Erythroblast (primary cell): ENCODE results near the gene BICC1.

Experiments used
- DNase-seq, 2 experiments: peaks; one replicate each; lab custom pipeline; 2025; lab: John Stamatoyannopoulos, UW
- GATA1 ChIP-seq: IDR thresholded peaks from 2 replicates; pipeline ENCODE4 v1.6.1; 2011; ENCODE audit warnings: low read depth, mild to moderate bottlenecking, control low read depth, low read length, moderate library complexity
- POLR2A ChIP-seq: IDR thresholded peaks from 2 replicates; pipeline ENCODE4 v1.6.1; 2011; ENCODE audit warnings: mild to moderate bottlenecking, low read length

Gene BICC1

DNA sequence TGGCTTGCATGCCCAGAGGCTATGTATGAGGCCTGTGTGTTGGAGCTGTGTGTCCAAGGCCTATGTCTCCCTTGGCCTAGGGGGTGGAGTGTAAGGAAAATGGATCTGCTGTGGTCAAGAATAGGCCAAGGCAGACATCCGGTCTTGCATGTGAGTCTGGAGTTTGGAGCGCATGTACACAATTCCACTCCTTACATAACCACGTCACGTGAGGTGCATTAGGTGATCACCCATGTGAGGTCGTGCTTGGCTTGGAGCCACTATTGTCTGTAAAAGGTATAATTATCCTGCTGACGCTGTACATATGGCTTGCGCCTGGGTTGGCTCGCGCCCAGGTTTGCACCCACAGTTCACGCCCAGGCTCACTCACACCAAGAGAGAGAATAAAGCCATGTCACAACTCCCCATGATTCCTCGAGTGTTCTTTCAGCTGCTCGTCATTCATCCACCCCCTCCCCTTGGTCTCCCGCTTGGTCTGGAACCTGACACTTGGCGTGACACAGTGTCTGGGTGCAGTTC, 105.5 kb downstream of the BICC1 start:
- no peak for TF ChIP-seq GATA1
- no peak for TF ChIP-seq POLR2A
- no peak for DNase-seq

DNA sequence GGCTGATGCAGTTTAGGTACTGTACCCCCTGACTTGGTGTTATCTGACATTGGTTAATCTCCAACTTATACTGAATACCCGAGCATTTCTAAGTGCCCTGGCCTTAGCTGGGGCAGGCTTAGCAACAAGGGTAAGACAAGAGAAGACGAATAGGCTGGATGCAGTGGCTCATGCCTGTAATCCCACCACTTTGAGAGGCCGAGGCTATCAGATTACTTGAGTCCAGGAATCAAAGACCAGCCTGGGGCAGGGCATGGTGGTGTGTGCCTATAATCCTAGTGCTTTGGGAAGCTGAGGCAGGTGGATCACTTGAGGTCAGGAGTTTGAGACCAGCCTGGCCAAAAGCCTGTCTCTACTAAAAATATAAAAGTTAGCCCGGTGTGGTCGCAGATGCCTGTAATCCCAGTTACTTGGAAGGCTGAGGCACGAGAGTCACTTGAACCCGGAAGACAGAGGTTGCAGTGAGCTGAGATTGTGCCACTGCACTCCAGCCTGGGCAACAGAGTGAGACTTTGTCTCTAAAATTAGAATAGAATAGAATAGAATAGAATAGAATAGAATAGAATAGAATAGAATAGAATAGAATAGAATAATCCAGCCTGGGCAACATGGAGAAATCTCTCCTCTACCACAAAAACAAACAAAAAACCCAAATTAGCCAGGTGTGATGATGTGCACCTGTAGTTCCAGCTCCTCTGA, 108.9 kb downstream of the BICC1 start:
- TF ChIP-seq GATA1 (no peak), POLR2A (no peak)
- DNase-seq: no peak

DNA sequence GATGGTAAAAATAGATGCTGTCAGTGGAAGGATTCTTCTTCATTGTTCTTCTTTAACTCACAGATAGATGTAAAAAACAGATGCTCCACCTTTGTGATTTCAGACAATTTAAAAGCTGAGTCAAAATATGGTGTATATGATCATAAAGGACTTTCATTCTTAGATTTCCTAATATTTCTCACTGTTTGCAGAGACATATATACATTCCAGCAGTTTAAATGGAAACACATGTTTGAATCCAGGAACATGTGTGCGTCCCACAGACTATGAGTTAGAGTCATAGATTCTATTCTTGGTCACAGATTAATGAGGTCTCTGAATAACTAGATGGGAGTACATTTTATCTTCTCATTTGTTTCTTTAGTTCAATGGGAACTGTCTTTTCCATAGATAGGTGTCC, 109.6 kb downstream of the BICC1 start:
- no peak for DNase-seq
- TF ChIP-seq POLR2A (no peak), GATA1 (no peak)

DNA sequence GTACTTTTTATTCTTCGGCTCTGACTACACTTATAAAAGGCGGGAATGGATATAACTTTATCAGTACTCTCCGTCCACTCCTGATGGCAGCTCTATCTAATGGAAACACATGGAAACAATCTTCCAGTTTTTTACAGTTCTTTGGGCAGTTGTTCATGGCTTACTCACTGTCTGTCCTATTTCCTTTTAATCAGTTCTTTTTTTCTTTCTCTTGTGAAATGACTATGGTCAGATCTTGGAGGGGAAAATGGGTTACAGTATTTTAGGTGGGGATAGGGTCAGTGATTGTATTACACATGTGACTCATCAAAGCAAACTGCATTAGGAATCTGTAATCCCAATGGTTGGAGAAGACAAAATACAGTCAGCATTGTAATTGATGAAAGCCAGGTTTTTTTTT, 112.4 kb downstream of the BICC1 start:
- DNase-seq: no peak
- TF ChIP-seq GATA1 (no peak), POLR2A (no peak)

DNA sequence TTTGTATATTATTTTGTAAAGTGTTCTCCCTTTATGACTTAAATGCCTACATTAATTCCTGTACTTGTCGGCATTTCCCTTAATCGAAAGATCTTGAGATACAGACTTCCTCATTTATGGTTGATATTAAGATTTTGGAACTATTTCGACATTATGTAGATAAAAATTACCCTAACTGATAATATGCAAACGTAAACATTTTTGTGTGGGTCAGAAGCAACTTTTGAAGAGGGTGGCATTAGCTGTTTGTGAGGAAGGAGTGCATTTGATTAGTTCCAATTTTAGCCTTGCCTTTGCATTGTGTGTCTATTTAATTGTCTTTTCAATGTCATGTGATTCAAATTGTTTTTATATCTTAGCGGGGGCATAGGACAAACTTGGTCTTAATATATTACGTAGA, 114.7 kb downstream of the BICC1 start:
- no peak for TF ChIP-seq GATA1
- TF ChIP-seq POLR2A: no peak

DNA sequence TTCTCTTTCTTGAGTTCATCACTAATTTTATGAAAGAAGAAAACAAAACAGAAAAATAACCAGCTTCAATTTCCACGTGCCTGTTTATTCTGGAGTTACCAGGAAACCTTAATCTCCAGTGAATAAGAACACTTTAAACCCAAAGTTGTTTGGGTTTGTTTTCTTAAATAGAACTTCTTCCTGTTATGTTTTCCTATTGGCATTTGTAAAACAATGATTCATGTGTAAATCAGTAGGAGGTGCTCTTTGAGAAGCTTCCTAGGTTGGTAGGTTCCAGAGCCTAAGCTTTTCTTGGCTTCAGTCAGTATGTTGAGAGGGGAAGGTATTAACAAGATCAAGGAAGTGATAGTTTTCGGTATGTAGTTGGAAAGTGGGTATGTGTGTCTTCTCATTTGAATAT, 119.0 kb downstream of the BICC1 start:
- TF ChIP-seq GATA1 (no peak), POLR2A (no peak)
- no peak for DNase-seq

More for the DNA sequence above, 114.7 kb downstream of the BICC1 start:
- no peak for DNase-seq

DNA sequence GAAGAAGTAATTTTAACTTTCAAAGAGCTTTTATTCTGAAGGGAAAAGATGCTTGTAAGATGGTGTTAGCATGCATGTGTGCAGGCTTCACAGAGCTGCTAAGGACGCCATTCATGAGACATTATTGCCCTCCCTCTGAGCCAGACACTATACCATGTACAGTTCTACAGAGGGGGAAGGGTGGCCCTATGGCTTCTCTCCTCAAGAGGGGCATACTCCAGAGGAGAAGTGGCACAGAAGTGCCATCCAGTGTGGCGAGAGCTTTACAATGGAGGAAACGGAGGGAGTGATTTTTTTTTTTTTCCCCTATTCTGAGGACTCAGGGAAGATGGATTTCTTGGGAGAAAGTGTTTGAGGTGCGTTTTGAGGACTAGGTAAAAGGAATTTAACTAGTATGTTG, 119.5 kb downstream of the BICC1 start:
- no peak for DNase-seq
- no peak for TF ChIP-seq GATA1
- TF ChIP-seq POLR2A: no peak

DNA sequence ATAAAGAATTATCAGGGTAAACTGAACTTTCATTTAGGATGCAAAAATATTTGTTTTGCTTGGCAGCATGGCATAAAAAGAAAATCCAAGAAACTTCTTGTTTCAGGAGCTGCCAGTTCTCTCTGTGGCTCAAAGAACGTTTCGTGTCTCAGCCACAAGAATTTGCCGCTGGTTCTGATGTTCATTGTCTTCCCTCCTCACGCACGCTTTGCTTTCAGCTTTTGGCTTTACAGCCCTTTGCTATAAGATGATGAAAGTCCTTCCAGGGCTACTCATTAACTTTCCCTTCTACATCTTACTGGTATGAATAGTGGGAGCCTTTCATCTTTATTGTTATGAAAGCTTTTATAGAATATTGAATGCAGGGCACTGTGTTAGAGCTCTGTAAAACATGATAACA, 124.7 kb downstream of the BICC1 start:
- TF ChIP-seq POLR2A (no peak), GATA1 (no peak)
- DNase-seq: no peak

DNA sequence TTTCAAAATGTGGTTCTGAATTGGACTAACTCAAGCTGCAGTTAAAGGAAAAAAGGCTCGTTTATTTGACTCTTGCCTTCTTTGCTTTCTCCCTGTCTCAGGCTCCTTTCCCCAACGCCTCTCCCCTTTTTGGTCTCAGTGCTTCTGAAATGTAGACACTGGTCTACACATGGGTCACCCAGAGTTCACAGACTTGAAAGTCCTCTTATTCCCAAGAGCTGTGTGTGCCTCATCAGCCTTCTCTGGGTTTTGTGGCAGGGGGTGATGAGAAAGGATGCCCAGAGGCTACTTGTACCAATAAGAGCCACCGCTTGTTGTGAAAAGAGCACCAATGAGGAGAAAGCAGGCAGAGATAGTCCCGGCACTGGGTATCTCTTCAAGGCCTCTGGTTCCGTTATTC, 125.7 kb downstream of the BICC1 start:
- TF ChIP-seq GATA1 (no peak), POLR2A (no peak)

DNA sequence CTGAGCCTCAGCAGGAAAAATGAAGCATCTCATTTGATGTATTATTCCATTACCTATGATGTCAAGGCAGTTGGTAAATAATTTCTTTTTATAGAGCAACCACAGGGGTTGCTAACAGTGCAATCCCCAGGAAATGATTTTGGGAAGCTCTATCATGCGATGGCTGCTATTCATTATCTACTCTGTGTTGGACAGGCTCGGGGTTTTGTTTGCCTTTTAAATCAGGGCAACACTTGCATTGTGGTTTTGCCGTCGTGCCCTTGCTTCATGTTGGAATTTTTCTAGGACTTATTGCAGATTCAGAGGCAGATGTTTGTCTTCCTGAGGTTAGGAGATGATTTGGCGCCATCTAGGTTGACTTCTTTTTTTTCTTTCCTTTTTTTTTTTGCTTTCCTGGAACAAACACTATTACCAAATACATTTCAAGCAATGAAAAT, 128.4 kb downstream of the BICC1 start:
- no peak for DNase-seq
- TF ChIP-seq GATA1 (no peak), POLR2A (no peak)

More for the DNA sequence above, 125.7 kb downstream of the BICC1 start:
- DNase-seq: no peak

DNA sequence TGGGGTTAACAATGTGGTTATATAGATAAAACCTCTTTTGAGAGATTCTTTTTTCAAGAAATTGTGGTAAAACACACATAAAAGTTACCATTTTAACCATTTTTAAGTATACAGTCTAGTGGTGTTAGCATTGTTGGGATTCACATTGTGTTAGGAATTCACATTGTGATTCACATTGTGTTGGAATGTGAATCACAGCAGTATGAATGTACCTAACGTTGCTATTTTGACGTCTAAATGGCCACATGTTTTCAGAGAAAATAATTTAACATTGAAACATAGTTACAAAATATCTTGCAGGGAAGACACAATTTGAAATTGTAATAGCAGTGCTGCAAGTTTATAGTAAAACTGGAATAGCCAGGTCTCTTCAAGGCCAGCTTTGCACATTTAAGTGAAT, 129.0 kb downstream of the BICC1 start:
- TF ChIP-seq GATA1: no peak
- no peak for TF ChIP-seq POLR2A

DNA sequence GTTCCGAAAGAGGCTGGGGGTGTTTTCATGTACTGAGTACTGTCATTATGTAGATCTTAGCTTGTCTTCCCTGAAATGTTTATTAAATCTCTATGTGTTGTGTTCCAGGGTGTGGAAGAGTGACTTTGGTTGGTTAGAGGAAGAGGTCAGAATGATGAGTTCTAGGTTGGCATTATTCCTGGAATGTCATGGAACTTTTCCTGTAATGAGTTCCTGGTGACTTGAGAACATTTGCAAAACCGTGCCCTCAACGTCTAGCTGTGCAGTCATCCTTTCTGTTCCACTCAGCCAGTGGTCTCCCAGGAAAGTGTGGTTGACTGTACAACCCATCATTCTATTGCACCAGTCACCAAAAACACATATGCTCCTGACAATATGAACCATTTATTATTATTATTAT, 129.6 kb downstream of the BICC1 start:
- no peak for TF ChIP-seq GATA1
- TF ChIP-seq POLR2A: no peak
- DNase-seq: no peak

More for the DNA sequence above, 129.0 kb downstream of the BICC1 start:
- DNase-seq: no peak

DNA sequence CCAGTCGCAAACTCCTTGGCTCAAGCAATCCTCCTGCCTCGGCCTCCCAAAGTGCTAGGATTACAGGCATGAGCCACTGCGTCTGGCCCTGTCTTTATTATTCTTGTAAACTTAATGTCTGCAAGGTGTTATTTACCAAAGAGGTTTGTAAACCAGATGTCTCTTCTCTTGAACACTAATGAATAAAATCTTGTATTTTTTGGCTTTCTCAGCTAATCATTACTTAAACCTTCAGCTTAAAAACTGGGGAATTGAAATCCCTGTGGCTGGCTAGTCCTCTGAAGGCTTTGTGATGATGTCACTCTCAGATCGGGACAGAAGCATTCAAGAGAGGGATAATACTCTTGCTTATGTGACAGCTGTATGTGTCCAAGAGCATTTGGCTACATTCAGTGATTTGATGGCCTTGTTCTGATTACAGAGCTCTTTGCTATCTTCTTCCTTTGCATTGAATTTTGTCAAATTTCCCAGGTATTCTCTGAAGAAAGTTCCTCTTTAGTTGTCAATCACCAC, 130.3 kb downstream of the BICC1 start:
- no peak for DNase-seq
- TF ChIP-seq POLR2A (no peak), GATA1 (no peak)

DNA sequence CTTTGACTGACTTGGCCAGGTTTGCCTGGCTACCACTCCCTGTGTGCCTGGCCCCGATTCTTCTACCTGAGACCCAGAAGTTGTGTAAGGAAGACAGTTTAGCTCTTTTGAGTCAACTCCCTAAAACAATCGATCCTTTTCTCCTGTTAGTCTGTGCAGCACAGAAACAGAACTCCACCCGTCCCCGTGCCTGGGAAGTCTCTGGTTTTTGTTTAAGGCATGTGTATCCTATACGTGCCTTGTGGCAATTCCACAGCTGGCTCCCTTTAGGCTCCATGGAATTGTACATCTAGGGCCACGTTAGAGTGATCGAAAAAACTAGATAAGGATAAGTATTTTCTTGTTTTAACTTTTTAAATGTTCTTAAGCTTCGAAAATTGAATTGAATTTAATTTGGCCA, 131.6 kb downstream of the BICC1 start:
- DNase-seq: no peak
- TF ChIP-seq GATA1 (no peak), POLR2A (no peak)
